GM10847 (cell line): Measurements from ENCODE around the gene GTPBP1.
A peak's percentile ranks its signal among the peaks of the same experiment; 100 is the strongest.

ENCODE experiments used
- POLR2A ChIP-seq: IDR thresholded peaks from 2 replicates; pipeline ENCODE4 v1.6.1; 2011; ENCODE audit not compliant: insufficient read length; ENCODE audit errors: extremely low read depth

GTPBP1 gene

GRCh38 chr22:38730411-38730871 is 24.7 kb downstream of the GTPBP1 start:
- no peak for TF ChIP-seq POLR2A

- TF ChIP-seq POLR2A, result no peak
These were observed 26.0 kb downstream of the GTPBP1 start for GRCh38 chr22:38731703-38732161.

GRCh38 chr22:38732251-38732815 is 26.6 kb downstream of the GTPBP1 start:
- TF ChIP-seq POLR2A, result no peak

- no peak for TF ChIP-seq POLR2A
These were observed 27.6 kb downstream of the GTPBP1 start for GRCh38 chr22:38733329-38733723.

- no peak for TF ChIP-seq POLR2A
These were observed 28.1 kb downstream of the GTPBP1 start for GRCh38 chr22:38733724-38734381.

GRCh38 chr22:38734421-38735100 is 28.8 kb downstream of the GTPBP1 start:
- TF ChIP-seq POLR2A, result no peak

- no peak for TF ChIP-seq POLR2A
These were observed 29.4 kb downstream of the GTPBP1 start for GRCh38 chr22:38735126-38735464.

GRCh38 chr22:38735465-38736256 is 29.9 kb downstream of the GTPBP1 start:
- TF ChIP-seq POLR2A, result peak; percentile 26

GRCh38 chr22:38736257-38736570 is 30.5 kb downstream of the GTPBP1 start:
- no peak for TF ChIP-seq POLR2A

GRCh38 chr22:38737302-38738060 is 31.7 kb downstream of the GTPBP1 start:
- no peak for TF ChIP-seq POLR2A

GRCh38 chr22:38738475-38739070 is 32.8 kb downstream of the GTPBP1 start:
- TF ChIP-seq POLR2A, result peak; percentile 14

GRCh38 chr22:38739300-38740055 is 33.7 kb downstream of the GTPBP1 start:
- no peak for TF ChIP-seq POLR2A

GRCh38 chr22:38740116-38740723 is 34.5 kb downstream of the GTPBP1 start:
- no peak for TF ChIP-seq POLR2A

GRCh38 chr22:38740754-38741153 is 35.0 kb downstream of the GTPBP1 start:
- TF ChIP-seq POLR2A, result no peak

- TF ChIP-seq POLR2A, result no peak
These were observed 35.4 kb downstream of the GTPBP1 start for GRCh38 chr22:38741166-38741565.
